ENCODE data around the gene PDE3A.

PDE3A gene

GRCh38 chr12:20350495-20350894 lies 17.8 kb upstream of the PDE3A start:
- no peak overlapping the region for H3K27ac ChIP-seq
- TF ChIP-seq CTCF (conservative IDR thresholded peaks at IDR 0.05) = no peak

GRCh38 chr12:20351406-20351805 lies 16.9 kb upstream of the PDE3A start:
- no peak overlapping the region for H3K27ac ChIP-seq
- TF ChIP-seq CTCF (conservative IDR thresholded peaks at IDR 0.05) = no peak

- no peak overlapping the region for H3K27ac ChIP-seq
- no peak for TF ChIP-seq CTCF (conservative IDR thresholded peaks at IDR 0.05)
Observed at GRCh38 chr12:20356048-20356447, 12.3 kb upstream of the PDE3A start.

GRCh38 chr12:20360407-20360806 lies 7.9 kb upstream of the PDE3A start:
- TF ChIP-seq CTCF (conservative IDR thresholded peaks at IDR 0.05) = no peak
- no peak overlapping the region for H3K27ac ChIP-seq

- no peak overlapping the region for H3K27ac ChIP-seq
- TF ChIP-seq CTCF (conservative IDR thresholded peaks at IDR 0.05) = no peak
Observed at GRCh38 chr12:20361416-20361815, 6.9 kb upstream of the PDE3A start.

- H3K27ac ChIP-seq = no peak overlapping the region
- no peak for TF ChIP-seq CTCF (conservative IDR thresholded peaks at IDR 0.05)
Observed at GRCh38 chr12:20364501-20364900, 3.8 kb upstream of the PDE3A start.

- no peak for TF ChIP-seq CTCF (conservative IDR thresholded peaks at IDR 0.05)
Observed at GRCh38 chr12:20366776-20367409, 1.4 kb upstream of the PDE3A start.

More at GRCh38 chr12:20366776-20367409, 1.4 kb upstream of the PDE3A start:
- H3K27ac ChIP-seq = no peak overlapping the region
